ENCODE data around the gene SMURF1.
A peak's percentile ranks its signal among the peaks of the same experiment; 100 is the strongest.

Gene SMURF1

DNA sequence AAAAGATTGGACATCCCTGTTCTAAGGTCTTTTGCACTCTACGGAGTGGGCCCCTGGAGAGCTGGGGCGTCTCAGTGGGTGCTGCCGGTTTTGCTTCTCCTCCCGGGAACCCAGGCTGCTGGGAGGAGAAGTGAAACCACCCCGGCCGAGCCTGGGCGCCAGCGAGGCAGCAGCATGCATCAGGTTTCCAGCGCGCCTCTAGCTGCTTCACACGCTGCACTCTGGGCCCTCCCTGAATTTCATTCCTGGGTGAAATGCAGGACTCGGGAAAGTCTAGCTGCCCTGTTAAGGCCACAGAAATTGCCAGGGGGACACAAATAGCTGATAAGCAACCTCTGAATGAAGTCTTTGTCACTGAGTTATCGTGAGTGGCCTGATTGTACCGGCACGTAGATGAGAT lies 138.1 kb downstream of the SMURF1 start:
- no peak for DNase-seq (ENCODE audit: low spot score)

DNA sequence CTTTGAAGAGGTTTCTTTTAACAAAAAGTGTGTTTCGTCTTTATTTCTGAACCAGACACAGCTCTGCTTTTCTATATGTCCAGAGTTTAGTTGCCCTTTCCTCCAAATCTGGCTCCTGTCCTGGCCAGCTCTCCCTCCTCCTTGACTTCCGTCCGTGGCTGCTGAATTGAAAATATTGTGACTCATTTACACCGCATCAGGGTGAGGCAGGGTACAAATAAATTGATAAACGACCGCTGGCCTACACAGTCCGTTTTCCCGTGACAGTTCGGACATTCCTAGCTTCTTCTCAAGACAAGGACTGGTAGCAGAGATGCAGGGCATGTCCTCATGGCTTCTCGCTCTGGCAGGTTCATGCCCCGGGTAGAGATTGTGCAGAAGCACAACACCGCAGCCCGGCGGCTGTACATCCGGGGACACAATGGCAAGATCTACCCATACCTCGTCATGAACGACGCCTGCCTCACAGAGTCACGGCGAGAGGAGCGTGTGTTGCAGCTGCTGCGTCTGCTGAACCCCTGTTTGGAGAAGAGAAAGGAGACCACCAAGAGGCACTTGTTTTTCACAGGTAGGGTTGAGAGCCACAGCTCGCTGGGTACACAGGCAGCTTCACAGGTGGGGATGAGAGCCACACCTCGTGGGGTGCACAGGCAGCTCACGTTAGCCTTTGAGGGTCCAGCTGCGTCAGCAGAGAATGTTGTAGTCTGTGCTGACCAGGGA lies 139.0 kb downstream of the SMURF1 start:
- DNase-seq (ENCODE audit: low spot score), result no peak

DNA sequence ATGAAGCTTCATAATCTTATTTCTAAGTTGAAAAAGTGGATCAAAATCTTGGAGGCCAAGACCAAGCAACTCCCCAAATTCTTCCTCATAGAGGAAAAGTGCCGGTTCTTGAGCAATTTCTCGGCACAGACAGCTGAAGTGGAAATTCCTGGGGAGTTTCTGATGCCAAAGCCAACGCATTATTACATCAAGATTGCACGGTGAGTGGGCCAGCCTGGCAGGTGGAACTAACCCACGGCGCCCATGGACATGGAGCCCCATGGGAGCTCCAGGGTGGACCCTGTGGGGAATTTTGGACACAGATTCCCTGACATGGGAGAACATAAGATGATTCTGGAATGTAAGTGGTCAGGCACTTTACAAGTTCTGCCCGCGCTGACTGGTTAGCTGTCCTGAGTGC lies 139.7 kb downstream of the SMURF1 start:
- DNase-seq (ENCODE audit: low spot score), result no peak

DNA sequence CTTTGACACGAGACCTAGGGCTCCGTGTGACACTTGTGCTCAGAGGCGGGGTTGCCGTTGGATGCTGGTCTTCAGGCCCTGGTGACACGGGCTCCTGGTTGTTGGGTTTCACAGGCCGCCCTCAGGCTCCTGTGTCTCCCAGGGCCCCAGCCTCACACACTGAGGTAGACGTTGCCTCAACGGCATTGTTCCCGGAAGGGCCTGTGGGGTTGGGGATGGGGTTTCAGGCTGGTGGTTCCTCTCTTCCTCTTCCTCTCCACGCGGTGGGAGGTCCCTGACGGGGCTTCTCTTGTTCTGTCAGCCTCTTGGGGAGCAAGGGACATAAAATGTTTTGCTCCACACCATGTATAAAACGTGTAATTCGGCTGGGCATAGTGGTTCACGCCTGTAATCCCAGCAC lies 140.5 kb downstream of the SMURF1 start:
- DNase-seq (ENCODE audit: low spot score), result no peak

DNA sequence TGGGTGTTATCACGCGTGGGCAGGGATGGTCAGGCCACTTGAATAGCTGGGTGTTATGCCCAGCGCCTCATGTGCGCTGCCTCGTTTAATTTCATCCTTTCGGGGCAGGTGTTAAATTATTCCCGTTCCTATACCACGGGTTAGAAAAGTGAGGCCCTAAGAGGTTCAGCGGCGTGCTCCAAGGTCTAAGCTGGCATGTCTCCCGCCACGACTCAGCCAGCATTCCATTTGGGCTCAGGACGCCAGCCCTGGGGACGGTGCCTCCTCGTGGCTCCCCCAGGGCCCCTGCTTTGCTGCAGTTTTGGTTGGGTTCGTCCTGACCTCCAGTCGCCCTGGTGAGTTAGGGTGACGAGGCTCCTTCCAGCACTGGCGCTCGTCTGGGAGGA lies 141.1 kb downstream of the SMURF1 start:
- no peak for DNase-seq (ENCODE audit: low spot score)

DNA sequence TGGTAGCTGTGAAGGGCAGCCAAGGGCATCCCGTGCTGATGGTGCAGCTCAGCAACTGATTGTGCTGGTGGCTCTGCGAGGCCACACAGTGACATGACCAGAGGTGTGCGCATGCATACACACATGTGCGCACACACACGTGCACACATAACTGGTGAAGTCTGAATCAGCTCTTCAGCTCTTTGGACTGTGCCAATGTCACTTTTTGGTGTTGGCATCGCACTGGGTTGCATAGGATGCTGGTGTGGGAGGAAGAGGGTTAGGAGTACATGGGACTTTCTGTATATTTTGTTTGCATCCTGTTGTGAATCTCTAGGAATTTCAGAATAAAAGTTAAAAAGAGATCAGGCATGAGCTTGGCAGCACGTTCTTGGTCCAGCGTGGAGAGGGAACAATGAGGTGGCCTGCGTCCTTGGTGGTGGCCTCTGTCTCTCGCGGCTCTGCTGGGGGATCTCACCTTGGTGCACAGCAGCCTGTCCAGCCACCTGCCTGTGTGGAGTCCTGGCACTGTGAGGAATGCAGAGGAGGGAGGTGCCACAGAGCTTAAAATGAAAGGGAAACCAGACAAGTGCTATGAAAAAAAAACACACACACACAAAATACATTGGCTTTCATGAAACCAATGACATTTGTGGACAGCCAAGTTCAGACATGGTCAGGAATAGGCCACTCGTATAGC lies 141.6 kb downstream of the SMURF1 start:
- DNase-seq (ENCODE audit: low spot score), result no peak

DNA sequence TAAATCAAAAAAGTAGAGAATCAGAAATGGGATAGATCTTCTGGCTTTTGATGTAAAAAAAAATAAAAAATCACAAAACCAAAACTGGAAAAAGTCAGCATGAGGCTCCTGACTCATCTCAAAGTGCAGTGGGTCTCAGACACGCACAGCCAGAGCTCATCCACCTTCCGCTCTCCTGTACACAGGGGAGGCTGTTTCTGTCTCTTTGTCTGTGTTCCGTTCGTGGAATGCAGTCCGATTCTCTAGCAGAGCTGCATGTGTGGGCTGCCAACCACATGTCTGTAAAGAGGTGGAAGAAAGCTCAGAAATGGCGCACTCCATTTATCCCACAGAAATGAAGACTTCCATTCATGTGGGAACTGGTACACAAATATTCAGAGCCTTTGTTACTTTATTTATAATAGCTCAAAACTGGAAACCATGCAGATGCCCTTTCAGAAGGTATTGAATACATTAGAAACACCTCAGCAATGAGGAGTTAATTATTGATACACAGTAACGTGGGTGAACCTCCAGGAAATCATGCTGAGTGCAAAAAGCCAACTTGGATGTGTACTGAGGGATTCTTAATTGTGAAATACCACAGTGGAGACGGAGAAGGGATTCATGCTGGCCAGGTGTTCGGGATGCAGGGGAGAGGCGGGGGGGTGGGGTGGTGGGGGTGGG lies 142.3 kb downstream of the SMURF1 start:
- no peak for DNase-seq (ENCODE audit: low spot score)

DNA sequence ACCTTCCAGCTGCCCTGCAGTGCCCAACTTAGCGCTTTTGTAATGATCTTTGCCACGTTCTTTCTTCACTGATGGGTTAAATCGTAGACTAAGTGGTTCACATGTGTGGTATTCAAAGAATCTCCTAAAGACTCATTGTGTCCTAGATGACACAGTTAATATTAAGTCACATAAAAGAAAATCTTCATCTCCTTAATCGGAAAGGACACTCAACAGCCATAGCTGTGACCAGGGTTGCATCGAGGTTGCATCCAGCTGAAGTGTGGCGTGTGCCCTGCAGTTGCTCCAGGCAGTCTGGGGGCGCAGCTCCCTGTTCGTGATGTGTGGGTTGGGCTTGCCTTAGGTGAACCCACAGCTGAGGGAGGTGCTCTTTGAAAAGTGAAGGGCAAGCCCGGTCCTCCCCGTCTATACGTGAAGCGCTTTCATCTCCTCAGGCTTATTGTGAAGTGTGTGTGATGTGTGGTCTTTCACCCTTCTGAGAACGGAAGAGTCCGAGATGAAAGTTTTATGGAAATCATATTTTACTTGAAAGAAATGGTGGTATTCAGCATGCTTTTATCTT lies 142.9 kb downstream of the SMURF1 start:
- no peak for DNase-seq (ENCODE audit: low spot score)

DNA sequence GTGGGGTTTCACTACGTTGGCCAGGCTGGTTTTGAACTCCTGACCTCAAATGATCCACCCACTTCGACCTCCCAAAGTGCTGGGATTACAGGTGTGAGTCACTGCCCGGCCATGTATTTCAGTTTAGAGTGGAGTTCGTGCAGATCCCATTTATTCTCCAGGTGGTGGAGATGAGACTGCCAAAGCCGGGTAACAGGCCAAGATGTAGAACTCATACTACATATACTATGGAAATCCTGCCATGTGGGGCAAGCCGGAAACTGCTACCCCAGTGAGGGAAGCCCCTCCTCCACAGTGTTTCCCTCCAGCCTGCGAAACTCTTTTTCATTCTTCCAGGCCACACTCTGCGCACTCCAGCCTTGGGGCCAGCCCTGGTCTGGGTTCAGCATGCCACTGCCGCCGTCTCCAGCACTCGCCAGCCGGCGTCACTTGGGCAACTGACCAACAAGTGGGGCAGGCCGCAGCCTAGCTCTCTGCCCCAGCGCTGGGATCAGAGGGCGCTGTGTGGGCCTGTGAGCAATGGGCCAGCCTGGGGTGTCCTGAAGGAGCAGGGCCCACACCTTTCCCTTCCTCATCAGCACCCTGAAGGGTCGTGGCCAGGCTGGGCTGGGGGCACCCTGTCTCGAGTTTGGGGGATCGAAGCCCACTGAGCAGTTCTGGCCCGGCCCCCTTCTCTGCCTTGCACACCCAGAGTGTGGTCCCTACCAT lies 143.6 kb downstream of the SMURF1 start:
- no peak for DNase-seq (ENCODE audit: low spot score)

DNA sequence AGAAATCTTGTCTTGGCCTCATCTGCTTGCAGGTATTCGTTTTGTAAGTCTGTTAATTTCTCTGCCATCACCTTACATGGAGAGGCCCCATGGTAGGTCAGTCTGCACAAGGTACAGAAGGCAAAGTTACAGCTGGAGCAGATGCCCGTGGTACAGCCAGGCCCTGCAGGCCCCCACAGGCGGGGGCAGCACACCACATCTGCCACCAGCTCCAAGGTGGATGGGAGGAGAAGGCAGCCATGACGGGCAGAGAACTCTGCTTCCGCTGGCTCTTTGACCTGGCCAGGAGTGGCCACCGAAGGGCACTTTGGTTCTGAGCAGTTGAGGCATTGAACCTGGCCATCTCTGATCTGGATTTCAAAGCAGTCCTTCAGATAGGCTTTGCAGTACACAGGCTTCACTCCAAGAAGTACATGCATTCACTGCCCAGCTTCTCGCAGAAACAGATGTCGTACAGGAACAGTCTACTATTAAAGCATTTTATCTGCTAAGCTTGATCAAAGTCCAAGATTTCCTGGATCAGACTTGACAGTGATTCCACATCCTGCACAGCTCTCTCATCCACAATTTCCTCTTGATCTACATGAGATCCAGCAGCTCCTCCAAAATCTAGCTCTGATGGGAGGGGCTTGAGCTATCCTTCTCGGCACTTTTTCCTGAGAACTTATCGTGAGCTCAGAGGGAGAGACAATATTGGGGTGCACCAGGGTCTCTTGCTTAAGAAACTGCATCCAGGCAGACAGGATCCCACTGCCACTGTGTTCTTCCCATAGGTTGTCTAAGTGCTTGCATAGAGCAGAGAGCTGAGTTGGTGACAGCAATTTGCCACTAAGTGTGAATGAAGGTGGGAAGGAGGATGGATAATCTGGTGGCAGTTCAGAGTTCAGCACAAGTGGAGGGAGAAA lies 144.8 kb downstream of the SMURF1 start:
- DNase-seq (ENCODE audit: low spot score), result no peak

DNA sequence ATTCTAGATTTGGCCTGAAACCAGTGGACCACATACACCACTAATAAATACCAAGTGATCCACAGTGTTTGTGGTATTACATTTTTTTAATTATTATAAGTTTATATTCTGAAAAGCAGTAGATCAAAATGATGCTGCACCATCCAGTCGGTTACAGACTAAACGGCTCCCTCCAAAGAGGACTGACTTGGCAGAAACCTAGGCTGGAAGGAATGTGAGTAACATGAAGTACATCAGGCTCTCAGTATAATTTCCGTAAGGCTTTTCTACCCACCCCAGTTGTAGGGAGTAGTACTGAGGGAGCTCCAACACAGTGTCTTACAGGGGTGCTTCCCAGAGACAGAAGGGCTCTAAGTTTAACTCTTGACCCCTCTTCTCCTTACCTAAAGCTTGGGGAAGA lies 146.1 kb downstream of the SMURF1 start:
- no peak for DNase-seq (ENCODE audit: low spot score)

DNA sequence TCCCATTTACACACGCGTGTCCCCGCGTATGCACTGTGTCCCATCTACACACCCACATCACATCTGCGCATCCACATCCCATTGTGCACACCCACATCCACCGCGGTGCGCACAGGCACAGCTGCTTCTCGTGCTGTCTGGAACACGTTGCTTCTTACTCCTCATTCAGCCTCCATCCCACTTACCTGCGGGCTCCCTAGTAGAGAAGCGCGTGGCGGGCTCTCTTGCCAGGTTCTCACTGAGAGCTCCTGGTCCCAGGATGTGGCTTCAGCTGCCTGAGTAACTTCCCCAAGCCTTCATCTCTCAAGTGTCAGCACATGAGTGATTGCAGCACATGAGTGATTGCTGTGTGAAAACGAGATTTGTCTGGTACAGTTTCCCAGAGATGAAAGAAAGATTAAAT lies 147.8 kb downstream of the SMURF1 start:
- DNase-seq (ENCODE audit: low spot score), result no peak

DNA sequence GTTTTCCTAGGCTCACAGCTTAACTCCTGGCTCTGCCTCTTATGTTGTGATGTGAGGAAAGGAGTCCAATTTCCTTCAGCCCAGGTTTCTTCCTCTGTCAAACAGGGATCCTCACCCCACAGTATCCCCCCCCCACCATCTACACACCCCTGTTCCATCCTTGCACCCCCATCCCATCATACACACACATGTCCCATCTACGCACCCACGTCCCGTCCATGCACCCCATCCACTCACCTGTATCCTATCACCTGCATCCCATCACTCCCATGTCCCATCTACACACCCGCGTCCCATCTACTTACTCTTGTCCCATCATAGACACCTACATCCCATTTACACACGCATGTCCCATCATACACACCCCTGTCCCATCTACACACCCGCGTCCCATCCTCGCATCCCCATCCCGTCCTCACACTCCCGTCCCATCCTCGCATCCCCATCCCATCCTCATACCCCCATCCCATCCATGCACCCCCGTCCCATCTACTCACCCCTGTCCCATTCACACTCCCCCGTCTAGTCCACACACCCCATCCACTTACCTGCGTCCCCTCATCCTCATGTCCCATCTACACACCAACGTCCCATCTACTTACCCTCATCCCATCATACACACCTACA lies 148.3 kb downstream of the SMURF1 start:
- DNase-seq (ENCODE audit: low spot score), result no peak

DNA sequence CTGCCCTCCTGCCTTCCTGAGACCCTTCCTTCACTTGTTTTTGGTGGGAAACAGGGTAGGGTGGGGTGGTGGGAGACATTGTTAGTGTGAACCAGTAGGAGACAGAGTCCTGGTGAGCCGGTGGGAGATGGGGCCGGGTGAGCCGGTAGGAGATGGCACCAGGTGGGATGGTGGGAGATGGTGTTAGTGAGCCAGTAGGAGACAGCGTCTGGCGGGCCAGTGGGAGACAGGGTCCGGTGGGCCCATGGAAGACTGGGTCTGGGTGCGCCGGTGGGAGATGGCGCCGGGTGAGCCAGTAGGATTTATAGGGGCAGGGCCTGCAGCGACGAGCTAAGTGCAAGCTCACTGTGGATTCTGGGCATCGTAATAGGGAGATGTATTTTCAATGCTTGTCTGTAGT lies 148.8 kb downstream of the SMURF1 start:
- DNase-seq (ENCODE audit: low spot score), result no peak

DNA sequence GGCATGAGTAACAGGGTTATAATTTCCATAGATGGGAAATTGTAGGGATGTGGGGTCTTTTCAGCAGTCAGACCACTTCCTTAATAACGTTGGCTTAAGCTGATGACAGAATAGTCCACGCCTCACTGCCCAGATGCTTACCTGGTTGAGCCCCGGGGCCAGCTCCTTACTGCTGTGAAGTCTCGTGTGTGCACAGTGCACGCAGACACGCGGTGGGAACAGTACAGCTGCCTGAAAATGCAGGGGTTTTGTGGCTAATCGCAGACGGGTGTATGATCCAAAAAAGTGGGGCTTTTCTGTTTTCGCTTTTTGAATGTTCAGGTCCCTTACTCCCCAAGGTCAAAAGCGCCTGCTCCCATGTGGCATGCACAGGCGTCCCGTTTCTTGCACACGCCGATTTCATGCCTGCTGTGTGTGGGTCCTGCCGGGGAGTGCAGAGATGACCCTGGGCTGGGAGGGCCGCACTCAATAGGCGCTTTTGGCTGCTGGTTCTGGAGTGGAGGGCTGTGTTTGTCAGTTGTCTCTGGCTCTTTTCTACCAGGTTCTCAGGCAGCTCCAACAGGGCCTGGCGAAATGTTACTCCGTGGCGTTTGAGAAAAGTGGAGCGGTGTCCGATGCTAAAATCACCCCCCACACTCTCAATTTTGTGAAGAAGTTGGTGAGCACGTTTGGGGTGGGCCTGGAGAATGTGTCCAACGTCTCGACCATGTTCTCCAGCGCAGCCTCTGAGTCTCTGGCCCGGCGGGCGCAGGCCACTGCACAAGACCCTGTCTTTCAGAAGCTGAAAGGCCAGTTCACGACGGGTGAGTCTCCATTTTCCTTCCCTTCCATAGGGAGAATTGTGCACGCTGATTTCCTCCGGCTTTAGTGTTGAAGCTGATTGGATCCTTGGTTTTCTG lies 149.6 kb downstream of the SMURF1 start:
- DNase-seq (ENCODE audit: low spot score), result no peak

DNA sequence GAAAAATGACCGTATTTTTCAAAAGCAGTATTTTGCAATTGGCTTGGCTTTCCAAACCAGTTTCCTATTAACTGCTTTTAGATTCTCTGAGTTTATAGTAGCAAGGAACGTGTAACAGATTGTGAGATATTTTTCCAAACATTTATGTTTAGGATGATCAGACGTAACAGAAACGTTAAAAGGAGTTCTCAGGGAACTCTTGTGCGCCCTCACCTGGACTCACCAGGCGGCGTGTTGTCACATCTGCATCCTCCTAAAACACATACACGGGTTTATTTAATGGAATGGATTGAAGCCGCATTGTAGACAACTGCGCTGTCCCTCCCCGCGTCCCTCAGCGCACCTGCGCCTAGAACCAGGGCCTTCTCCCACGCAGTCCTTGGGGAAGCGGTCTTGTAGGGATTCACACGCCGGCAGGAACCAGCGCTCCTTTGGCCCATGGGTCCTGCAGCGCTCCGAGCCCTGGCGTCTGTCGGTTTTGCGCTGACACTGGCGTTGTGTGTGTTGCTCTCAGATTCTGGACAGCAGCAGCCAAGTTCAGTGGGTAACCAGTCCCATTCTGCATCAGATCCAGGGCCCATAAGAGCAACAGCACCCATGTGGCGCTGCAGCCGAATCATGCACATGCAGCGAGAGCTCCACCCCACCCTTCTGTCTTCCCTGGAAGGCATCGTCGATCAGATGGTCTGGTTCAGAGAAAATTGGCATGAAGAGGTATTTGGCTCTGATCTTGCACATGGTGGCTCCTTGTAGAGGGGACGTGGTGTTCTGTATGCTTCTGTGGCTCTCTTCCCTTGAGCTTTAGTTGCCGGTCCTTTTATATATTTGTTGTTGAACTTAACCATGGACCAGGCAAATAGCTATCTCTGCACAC lies 150.6 kb downstream of the SMURF1 start:
- DNase-seq (ENCODE audit: low spot score), result peak; percentile 47

DNA sequence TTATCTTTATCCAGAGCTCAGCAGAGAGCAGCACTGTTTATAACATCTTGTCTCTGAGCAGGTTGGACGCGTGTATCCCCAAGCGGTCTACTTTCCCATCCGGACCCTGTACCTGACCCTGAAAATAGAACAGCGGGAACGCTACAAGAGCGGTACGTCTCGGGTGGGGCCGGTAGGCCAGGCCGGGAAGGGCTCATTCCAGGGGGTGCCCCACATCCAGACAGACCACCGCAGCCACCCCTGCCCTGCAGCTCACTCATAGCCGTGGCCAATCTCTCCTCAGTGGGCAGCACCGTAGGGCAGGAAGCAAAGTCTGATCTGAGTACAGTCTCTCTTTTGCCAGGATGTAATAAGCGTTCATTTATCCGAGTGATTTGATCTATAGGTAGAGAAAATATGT lies 151.8 kb downstream of the SMURF1 start:
- no peak for DNase-seq (ENCODE audit: low spot score)

DNA sequence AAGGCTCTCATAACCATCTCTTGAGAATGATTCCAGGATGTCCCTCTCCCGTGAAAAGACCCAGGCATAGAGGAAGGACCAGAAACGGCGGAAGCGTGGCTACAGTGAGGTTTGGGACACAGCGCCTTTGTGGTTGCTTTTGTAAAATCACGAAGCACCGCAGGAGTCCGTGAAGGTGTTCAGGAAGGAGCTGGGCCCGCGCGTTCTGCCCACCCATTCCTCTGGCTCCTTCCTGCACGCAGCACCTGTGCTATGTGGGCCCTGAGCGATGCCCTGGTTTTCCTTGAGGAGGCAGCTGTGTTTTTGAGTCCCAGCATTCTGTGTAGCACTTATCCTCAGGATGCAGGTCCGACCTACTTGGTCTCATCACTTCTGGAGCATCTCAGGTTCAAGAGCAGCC lies 152.8 kb downstream of the SMURF1 start:
- DNase-seq (ENCODE audit: low spot score), result no peak

DNA sequence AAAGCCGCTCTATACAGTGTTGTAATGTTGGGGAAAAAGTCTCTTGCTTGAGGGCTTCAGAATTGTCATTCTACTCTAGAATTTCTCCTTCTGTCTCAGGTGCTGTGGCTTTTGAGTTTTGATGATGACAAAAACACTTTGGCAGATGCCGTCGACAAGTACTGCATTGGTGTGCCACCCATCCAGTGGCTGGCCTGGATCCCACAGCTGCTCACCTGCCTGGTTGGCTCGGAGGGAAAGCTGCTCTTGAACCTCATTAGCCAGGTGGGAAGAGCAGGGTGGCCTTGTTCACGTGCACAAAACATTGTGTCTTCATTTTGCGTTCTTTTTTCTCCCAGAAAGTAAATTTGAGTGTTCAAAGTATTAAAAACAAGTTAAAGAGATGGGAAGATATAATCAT lies 153.6 kb downstream of the SMURF1 start:
- DNase-seq (ENCODE audit: low spot score), result no peak
